GM18861 (cell line): Measurements from ENCODE around the gene GDPD5.

ENCODE experiments used
- ATAC-seq: cut with Tn5 transposase; IDR thresholded peaks from one replicate; pipeline ENCODE4 v1.9.1; 2021; ENCODE audit not compliant: unreplicated experiment

GDPD5 gene

DNA sequence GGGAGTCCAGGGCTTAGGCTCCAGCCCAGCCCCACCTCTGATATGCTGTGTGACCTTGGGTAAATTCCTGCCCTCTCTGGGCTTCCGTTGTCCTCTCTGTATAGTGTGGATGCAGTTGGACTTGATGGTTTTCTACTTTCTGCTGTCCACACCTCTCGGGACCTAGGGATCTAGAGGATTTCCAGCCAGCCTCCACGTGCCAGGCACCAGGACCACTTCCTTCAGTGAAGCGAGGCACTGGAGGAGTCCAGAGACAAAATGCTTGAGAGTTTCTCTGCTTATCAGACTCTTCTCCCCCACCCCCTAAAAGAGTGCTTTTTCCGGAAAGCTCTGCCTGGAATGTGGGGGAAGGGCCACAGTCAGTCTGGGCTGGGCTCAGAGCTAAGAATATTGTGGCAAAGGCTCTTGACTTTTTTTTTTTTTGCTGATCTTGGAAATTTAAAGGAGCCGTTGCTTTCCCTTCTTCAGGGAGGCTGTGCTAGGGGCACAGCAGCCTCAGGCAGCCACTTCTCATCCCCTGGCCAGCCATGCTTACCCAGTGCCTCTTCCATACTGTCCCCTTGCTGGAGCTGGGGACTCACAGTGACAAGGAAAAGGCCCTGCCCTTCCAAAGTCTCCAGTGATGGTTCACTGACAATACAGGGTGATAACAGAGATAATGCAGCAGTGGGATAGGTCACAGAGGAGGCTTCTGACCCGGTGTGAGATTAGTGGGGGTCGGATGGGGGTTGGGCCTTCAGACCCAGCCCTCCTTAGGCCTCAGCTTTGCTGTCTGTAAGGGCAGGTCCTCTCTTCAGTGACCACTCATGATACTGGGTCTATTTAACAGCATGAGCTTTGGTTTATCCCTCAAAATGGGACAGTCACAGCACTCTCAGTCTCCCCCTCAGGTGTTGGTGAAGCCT lies 33.5 kb upstream of the GDPD5 start:
- no peak for ATAC-seq

DNA sequence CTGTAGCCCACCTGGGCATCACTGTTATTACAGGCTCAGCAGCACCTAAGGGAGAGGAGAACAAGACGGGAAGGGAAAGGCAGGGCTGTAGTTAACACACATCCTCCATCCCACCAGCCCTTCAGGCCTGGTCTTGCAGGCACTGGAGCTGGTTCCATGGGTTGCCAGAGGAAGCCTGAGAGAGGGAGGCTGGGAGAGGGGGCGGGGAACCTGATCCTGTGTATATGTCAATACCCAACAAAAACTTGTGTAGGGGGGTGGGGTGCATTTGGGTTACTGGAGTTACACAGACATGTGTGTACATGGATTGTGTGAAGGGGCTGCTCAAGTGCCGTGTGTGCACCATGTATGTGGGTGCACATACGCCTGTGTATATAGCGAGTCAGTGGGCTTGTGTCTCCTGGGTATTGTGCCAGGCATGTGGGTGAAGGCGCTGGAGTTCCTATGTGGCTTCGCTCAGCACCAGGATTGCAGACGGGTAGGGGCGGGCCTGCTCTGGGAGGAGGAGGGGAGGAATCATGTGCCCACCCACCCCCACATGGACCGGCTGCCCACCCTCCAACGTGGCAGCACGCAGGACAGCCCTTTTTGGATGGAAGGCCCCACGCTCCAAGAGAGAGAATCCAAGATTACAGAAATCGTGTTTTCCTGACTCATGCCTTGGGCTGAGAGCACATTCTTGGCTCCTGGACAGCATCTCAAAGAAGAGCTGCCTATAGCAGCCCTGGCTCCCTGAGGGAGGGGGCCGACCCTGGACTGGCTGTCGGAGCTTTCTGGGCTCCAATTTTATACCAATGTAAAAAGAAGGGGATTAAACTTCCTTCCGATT lies 32.1 kb upstream of the GDPD5 start:
- ATAC-seq: no peak

DNA sequence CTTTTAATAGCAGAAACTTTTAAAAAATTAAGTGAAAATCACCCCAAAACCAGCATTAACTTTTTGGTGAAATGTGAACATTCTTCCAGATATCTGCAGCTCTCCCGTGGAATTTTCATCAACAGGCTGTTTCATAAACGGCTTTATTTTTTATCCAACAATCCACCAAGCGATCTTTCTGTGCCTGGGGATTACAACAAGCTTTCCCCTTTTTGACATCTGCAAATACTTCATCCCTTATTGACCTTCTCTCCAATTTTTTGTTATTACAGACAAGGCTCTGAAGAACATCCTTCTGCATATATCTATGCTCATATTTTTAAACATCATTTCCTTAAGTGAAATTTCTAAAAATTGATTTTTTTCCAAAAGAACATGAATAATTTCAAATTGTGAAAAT lies 30.5 kb upstream of the GDPD5 start:
- ATAC-seq: no peak

DNA sequence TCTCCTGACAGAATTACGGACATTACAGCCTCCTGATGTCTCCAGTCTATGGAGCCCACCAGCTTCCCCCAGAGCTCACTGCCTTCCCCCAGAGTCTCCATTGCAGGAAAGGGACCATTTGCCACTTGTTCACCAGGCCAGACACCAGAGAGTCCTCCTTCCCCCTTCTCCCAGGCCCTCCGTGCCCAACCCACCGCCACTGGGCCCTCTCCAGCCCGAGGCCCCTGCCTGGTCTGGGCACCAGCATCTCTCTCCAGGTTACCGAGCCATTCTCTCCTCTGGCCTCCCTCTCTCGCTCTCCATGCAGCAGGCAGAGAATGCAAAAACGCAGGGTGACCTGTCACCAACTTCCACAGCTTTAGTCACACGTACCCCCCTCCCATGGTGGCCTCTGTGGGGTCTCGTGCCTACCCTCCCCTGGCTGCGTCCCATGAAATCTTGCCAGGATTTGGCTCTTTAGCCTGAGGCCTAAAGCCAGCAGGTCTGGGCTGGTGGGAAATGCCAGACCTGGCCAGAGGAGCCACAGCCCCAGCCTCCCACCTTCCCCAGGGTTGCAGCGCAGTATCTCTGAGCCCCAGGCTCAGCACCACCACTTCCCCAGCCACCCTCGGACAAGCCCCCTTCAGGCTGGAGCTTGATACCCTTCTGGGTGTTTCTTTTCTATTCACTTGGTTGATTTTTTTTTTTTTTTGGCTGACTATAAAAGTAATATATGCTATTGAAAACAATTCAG lies 29.5 kb upstream of the GDPD5 start:
- ATAC-seq: no peak

DNA sequence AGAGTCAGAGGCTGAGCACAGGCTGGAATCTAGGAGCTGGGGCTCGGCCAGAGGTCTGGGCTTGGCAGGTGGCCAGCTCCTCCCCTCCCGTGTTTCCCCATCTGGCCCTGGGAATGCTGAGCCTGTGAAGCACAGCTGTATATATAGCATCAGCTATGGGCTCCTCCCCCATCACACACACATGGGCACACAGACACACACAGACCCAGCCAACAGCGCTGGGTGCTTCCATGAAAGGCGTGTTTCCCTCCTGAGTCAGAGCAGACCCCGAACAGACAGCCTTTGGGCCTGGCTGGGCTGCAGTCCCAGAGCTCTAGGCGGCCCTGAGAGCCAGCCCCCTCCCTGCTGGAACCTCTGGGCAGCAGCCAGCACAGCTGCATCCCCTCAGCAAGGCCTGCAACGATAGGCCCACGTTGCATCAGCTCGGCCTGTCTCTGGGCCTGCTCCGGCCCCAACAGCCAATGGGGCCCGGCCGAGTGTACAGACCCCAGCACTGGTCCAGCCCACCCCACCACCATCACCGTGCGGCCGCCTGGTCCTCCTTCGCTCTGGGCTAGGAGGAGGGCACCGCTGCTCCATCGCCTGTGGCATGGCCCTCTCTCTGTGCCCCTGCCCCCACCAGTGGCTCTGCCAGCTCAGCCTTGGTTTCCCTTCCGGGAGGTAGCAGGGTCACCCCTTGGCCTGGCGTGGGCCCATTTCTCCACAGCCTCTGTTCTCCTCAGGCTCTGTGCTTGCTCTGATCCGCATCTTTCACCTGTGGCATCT lies 28.7 kb upstream of the GDPD5 start:
- ATAC-seq: no peak

DNA sequence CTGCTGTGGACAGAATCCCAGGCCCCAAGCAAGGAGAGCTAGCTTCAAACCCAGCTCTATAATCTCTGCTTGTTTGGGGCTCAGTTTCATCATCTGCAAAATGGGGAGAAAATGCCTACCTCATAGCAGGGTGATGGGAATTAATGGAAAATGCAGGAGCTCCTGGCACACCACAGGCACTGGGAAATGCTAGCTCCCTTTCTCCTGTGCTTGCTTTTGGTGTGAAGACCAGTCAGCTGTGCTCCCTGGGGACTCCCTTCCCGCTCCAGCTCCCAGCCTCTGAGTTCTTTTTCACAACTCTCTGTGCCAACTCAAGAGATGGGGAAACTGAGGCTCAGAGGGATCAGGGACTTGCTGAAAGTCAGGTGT lies 28.1 kb upstream of the GDPD5 start:
- ATAC-seq: no peak

DNA sequence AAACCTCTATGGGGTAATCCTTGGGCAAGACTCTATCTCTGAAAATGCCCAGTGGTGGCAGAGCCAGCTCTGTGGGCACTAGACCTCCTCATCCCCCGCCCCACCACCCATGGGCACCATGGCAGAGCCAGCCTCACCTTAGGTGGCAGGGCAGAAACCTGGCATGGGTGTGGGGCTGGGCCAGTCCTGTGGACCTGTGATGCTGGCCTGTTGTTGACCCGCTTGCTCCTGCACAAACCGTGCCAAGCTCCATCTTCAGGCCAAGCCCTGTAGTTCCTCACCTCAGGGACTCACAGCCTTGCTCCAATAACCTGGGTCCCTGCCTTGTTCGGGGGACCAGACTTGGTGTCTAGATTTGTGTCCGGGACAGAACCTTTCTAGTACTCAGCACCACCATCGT lies 27.4 kb upstream of the GDPD5 start:
- no peak for ATAC-seq

DNA sequence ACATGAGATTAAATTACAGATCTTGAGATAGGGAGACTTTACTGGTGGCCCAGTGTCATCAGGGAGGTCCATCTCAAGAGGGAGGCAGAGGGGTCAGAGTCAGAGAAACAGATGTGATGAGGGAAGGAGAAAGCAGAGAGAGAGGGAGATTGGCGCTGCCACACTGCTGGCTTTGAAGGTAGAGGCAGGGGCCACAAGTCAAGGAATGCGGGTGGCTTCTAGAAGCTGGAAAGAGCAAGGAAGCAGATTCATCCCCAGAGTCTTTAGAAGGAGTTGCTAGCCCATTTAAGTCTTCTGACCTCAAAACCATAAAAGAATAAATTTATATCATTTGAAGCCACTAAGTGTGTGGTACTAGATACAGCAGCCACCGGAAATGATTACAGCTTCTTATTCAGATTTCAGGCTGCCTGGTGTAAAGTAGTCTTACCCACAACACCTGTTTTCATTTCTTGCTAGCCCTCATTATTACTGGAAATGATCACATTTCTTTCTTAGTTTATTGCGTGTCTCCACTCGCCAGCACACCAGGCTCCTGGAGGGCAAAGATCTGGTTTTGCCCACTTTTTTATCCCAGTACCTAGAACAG lies 23.7 kb upstream of the GDPD5 start:
- no peak for ATAC-seq

DNA sequence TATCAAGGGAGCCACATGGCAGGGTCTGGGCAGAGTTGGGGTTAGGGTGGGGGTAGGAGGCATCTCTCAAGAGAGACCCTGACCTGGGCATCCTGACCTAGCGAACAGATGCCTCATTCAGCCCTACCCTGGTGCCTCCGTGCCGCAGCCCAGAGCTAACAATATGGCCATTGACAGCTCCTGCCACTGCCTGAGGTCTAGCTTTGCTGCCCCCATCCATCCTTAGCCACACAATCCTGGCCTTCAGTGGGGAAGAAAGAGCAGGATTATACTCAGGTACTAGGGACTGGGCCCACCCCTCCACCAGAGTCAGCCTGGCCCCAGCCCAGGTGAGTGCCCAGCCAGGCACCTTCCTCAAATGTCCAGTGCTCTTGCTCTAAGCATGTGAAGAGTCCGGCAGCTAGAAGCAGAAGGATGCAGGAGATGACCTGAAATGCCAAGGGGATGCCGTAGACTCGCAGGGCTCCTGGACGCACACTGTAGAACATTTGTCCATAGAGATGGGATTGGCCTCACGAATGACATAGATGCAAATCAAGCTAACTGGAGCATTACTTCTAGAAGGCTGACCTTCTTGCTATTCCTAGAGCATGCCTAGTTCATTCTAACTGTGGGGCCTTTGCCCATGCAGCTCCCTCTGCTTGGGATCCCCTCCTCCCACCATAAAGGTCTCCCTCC lies 23.0 kb upstream of the GDPD5 start:
- ATAC-seq: no peak

DNA sequence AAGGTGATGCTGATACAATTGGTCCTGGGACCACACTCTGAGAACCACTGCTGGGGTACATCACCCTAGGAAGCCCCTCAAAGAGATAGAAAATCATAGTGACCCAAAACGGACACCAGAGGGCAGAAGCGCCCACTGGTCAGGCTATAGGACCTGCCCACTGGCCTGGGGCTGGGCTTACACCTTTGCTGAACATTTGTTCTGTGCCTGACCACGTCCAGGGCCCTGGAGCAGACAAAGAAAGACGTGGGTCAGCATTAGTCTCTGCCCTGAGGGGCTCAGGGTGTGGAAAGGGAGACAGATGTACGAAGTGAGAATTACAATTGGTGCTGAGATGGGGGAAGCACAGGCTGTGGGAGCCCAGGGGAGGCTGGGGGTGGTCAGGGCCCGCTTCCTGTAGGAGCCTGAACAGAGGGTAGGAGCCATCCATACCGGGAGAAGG lies 21.9 kb upstream of the GDPD5 start:
- no peak for ATAC-seq

DNA sequence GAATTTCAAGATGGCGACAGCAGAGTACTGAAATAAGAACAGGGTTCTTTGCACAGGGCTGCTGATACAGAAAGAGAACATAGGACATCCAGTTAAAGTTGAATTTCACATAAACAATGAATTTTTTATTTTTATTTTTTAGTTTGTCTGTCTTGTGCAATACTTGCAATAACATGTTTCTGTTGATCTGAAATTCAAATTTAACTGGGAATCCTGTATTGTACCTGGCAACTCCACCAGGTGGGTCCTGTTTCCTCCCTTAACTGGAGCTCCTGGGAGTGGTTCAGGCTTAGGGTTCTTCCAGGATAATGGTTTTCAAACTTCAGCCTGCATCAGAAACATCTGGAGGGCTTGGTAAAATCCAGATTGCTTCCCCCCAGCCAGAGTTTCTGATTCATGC lies 21.4 kb upstream of the GDPD5 start:
- no peak for ATAC-seq

DNA sequence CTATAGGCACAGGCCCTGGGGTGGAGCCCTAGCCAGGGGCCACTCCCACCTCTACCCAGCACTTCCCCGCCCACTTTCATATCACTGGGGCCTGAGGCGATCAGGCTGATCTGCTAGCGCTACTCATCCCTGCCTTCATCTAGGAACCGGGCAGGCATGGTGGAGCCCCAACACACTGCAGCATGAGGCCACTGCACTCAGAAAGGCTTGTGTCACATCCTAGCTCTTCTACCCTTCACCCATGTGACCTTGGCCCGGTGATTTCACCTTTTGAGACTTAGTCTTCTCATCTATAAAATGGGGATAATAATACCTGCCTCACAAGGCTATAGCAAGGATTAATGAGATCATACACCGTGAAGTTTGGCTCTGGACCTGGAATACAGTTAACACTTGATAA lies 18.1 kb upstream of the GDPD5 start:
- ATAC-seq: no peak

DNA sequence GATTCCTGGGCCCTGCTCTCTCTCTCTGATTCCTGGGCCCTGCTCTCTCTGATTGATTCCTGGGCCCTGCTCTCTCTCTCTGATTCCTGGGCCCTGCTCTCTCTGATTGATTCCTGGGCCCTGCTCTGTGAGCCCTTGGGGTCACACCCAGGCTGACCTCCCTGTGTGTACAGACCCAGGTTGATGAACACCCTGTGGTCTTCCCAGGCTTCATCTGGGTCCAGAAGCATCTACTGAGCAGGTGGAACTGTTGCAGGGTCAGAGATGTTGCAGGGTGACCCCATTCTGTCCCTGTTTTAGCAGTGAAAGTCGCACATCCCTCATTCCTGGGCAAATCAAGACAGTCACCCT lies 16.3 kb upstream of the GDPD5 start:
- ATAC-seq: no peak

DNA sequence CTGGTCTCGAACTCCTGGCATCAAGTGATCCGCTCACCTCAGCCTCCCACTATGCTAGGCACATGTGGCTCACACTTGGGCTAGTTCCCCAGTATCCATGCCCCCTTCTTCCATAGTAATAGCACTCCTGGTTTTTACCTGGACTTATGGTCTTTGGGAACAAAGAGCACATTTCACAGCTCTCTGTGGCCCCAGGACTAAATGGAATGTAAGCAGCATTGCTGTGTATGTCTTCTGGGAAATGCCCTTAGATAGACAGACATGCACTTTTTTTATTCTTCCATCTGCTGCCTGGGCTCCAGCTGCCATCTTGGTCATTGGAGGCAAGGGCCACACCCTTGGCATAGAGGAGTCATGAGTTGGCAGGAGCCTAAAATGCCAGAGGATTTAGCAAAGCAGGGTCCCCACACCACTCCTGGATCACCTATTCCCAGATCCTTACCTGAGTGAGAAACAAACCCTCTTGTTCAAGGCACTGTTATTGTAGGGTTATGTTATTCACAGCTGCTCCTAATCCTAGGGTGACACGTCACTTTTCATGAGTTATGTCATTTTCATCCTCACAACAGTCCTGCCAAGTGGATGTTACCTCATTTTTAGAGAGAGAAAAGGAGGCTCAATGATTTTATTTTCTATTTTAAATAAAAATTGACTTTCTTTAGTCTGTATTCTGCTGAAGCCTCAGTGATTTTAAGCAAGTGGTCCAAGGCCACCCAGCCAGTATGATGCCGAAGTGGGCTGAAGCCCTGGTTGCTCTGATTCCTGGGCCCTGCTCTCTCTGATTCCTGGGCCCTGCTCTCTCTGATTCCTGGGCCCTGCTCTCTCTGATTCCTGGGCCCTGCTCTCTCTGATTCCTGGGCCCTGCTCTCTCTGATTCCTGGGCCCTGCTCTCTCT lies 15.7 kb upstream of the GDPD5 start:
- no peak for ATAC-seq

DNA sequence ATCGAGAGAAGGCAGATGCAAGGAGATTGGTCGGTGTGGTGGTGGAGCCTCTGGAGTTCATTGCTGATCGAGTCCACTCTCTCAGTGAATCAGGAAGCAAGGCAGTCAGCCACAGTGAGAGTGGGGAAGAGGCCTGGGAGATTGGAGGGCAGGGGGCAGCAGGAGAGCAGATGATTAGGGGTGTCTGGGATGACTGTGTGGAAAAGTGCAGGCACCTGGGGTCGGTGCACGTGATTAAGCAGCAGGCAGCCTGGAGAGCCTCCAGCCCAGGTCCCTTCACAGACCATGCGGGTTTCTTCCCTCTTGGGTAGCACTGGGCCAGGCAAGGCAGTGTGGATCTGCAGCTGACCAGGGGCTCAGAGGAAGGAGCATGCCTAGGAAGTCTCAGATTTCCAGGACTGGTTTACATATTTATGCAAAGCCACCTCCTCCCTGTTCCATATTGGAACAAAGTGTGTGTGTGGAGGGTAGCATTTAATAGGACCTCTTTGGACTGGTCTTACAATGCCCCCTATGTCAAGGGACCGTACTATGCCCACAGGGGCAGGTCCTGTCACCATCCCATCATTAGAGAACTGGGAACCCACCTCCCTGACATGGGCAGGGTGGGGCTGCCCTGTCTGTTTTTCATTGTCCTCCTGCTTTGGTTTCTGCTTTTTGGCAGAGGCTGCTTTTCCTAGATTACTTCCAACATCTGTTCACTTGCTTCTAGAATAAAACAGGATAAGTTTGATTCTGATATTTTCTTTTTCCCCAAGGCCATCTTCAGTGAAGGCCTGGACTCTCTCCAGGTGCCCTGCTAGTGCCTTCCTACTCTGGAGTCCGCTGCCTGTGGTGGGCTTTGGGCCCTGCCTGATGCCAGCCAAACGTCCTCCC lies 14.0 kb upstream of the GDPD5 start:
- ATAC-seq: no peak

DNA sequence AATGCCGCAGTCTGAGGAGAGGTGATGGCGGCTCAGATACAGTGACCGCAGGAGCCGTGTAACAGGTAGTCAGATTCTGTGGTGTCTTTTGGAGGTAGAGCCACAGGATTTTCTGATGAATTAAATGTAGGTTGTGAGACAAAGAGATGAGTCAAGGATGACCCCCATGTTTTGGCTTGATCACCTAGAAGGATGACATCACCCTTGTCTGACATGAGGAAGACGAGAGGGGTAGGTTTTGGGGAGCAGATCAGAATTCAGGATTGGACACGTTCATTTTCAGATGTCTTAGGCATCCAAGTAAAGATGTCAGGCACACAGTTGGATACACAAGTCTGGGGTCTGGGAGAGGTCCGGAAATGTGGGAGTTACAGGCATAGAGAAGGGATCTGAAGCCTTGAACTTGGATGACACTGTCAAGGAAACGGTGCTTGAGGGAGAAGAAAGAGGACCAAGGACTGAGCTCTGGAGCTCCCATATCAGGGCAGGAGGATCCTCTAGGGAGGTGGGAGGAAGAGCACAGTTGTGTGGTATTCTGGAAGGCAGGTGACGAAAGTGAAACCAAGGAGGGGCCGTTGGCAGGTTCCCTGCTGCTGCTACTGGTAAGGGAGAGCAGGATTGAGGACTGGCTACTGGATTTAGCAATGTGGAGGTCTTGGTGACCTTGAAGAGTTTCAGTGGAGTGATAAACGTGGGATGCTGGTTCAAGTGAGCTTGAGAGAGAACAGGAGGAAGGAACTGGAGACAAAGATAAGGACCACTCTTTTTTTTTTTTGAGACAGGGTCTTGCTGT lies 12.6 kb upstream of the GDPD5 start:
- ATAC-seq: no peak

DNA sequence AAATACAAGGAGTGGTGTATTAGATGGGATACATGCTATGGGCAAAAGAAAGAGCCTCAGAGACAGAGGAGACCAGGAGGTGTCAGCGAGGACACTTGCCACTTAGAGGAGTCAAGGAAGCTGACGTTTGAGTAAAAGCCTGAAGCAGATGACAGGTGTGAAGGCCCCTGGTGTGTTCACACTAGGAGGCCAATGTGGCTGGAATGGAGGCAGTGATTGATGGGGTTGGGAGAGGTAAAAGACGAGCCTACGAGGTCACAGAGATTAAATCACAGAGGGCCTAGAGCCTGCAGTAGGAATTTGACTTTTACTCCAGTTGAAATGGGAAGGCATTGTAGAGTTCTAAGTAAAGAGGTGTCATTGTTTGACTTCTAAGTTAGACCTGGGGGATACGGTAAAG lies 12.0 kb upstream of the GDPD5 start:
- ATAC-seq: no peak
